NB4 (cell line): ENCODE results near the gene NTN3.

Source experiments
- CTCF ChIP-seq: IDR thresholded peaks from one replicate; pipeline ENCODE4 v1.5.1; 2012; ENCODE audit warnings: low read depth, low read length
- POLR2A ChIP-seq: IDR thresholded peaks from 2 replicates; pipeline ENCODE4 v1.6.1; 2011; ENCODE audit warnings: mild to moderate bottlenecking; ENCODE audit not compliant: insufficient read length; ENCODE audit errors: extremely low read depth

- no peak for TF ChIP-seq CTCF
- TF ChIP-seq POLR2A: no peak
Observed at GRCh38 chr16:2495041-2495440, 23.9 kb downstream of the NTN3 start.
